H1 (cell line): Measurements from ENCODE around the gene TBC1D4. TPM values are rescaled to one million over a fixed set of nuclear protein-coding genes. Genes with fewer than 3 reads are reported as not detected.

ENCODE experiments used
- CTCF ChIA-PET: fragments of 300-600 bp; sonication (Branson Sonifier 250); formaldehyde crosslinking; loops from one replicate; lab custom pipeline; 2021; ENCODE audit not compliant: partially characterized antibody; lab: Charles Lee
- POLR2A ChIA-PET: fragments of 300-600 bp; sonication (Branson Sonifier 250); formaldehyde crosslinking; loops from one replicate; lab custom pipeline; 2021; ENCODE audit warnings: inconsistent platforms; ENCODE audit not compliant: partially characterized antibody; lab: Charles Lee
- DNase-seq, 2 experiments: peaks; one replicate each; pipeline versions ENCODE4 v3.0.0 to v3.0.0-alpha.2; 2010 to 2022; ENCODE audit warnings: low spot score in 2 of 2, low read depth in 1 of 2, mixed read lengths in 1 of 2
- FAIRE-seq: peaks from 2 replicates; lab custom pipeline; 2011; peaks lifted over from hg19 to GRCh38; lab: Jason Lieb, UNC
- H2AFZ ChIP-seq: 2 replicates; pipeline ENCODE4 v1.8.1; 2012; ENCODE audit warnings: low read length, inconsistent platforms
- H2AK5ac ChIP-seq: 2 replicates; pipeline ENCODE4 v1.6.1; 2013; ENCODE audit warnings: low read depth, low read length
- H2BK120ac ChIP-seq: replicated peaks from 2 replicates; pipeline ENCODE3; 2013; ENCODE audit warnings: low read depth, low read length, inconsistent platforms
- H2BK12ac ChIP-seq: 2 replicates; pipeline ENCODE4 v1.6.1; 2013; ENCODE audit warnings: low read depth, low read length
- H2BK15ac ChIP-seq: 2 replicates; pipeline ENCODE4 v1.6.1; 2013; ENCODE audit warnings: low read length
- H2BK20ac ChIP-seq: 2 replicates; pipeline ENCODE4 v1.6.1; 2013; ENCODE audit warnings: low read length
- H2BK5ac ChIP-seq: 2 replicates; pipeline ENCODE4 v1.6.1; 2013; ENCODE audit warnings: low read depth, low read length
- H3K14ac ChIP-seq: 2 replicates; pipeline ENCODE4 v1.6.1; 2013; ENCODE audit warnings: inconsistent platforms; ENCODE audit not compliant: insufficient read length
- H3K18ac ChIP-seq: 2 replicates; pipeline ENCODE4 v1.6.1; 2013; ENCODE audit warnings: low read length; ENCODE audit errors: extremely low read depth
- H3K23ac ChIP-seq: 2 replicates; pipeline ENCODE4 v1.6.1; 2013; ENCODE audit warnings: inconsistent platforms; ENCODE audit not compliant: insufficient read length
- H3K23me2 ChIP-seq: 2 replicates; pipeline ENCODE4 v1.6.1; 2013; ENCODE audit warnings: low read depth, low read length
- H3K27ac ChIP-seq: 2 replicates; pipeline ENCODE4 v1.6.1; 2011; ENCODE audit warnings: low read depth, low read length, inconsistent platforms
- H3K27me3 ChIP-seq, 4 experiments: replicated peaks in 1 of 4; 1 replicate in 1 of 4; 2 replicates in 3 of 4; pipeline versions ENCODE4 v1.6.1 to v1.8.1; 2011 to 2013; ENCODE audit warnings: low read length in 3 of 4, mild to moderate bottlenecking in 3 of 4, inconsistent platforms in 2 of 4, mixed read lengths in 2 of 4, moderate library complexity in 1 of 4; ENCODE audit not compliant: control insufficient read depth in 3 of 4, insufficient read depth in 3 of 4; ENCODE audit errors: extremely low read depth in 1 of 4
- H3K36me3 ChIP-seq, 4 experiments: 2 replicates each; pipeline versions ENCODE4 v1.6.1 to v1.8.1; 2011 to 2013; ENCODE audit warnings: mild to moderate bottlenecking in 4 of 4, low read length in 3 of 4, moderate library complexity in 2 of 4, control low read depth in 1 of 4, inconsistent platforms in 1 of 4; ENCODE audit not compliant: insufficient read depth in 4 of 4, control insufficient read depth in 2 of 4
- H3K4ac ChIP-seq: replicated peaks from 2 replicates; pipeline ENCODE3; 2013; ENCODE audit warnings: low read length, low read depth, mixed read lengths, inconsistent platforms; ENCODE audit not compliant: insufficient read length
- H3K4me1 ChIP-seq, 4 experiments: replicated peaks in 1 of 4; 1 replicate in 1 of 4; 2 replicates in 3 of 4; pipeline versions ENCODE4 v1.6.1 to v1.8.1; 2011 to 2013; ENCODE audit warnings: low read length in 3 of 4, inconsistent platforms in 2 of 4, mixed read lengths in 1 of 4; ENCODE audit not compliant: insufficient read depth in 4 of 4, control insufficient read depth in 3 of 4
- H3K4me2 ChIP-seq, 2 experiments: 2 replicates each; pipeline versions ENCODE4 v1.6.1 to v1.8.1; 2011 to 2013; ENCODE audit warnings: low read depth in 2 of 2, low read length in 2 of 2, control low read depth in 1 of 2, inconsistent platforms in 1 of 2, mild to moderate bottlenecking in 1 of 2; ENCODE audit not compliant: insufficient read depth in 1 of 2
- H3K4me3 ChIP-seq, 4 experiments: fragments of 200-600, 300-600 bp in 1 of 4; sonication (generic), shearing (Covaris generic), sonication (Bioruptor Twin) in 1 of 4; 2 replicates each; pipeline versions ENCODE4 v1.5.1 to v1.8.1; 2011 to 2016; ENCODE audit warnings: low read length in 4 of 4, low read depth in 3 of 4, control low read depth in 2 of 4, inconsistent platforms in 2 of 4, mild to moderate bottlenecking in 2 of 4, mixed read lengths in 1 of 4, moderate library complexity in 1 of 4; ENCODE audit not compliant: insufficient read depth in 2 of 4; ENCODE audit errors: extremely low read depth in 1 of 4
- H3K56ac ChIP-seq: replicated peaks from 2 replicates; pipeline ENCODE3; 2013; ENCODE audit warnings: low read depth, mild to moderate bottlenecking, mixed read lengths, low read length, inconsistent platforms; ENCODE audit not compliant: insufficient read length
- H3K79me1 ChIP-seq: 2 replicates; pipeline ENCODE4 v1.6.1; 2013; ENCODE audit warnings: low read depth, low read length, control low read depth
- H3K79me2 ChIP-seq, 2 experiments: 2 replicates each; pipeline versions ENCODE4 v1.6.1 to v1.8.1; 2012 to 2013; ENCODE audit warnings: low read length in 2 of 2, mild to moderate bottlenecking in 2 of 2, inconsistent platforms in 1 of 2; ENCODE audit not compliant: insufficient read depth in 2 of 2, control insufficient read depth in 1 of 2
- H3K9ac ChIP-seq, 4 experiments: replicated peaks in 1 of 4; 1 replicate in 1 of 4; 2 replicates in 3 of 4; pipeline versions ENCODE4 v1.6.1 to v1.8.1; 2011 to 2013; ENCODE audit warnings: low read depth in 3 of 4, low read length in 3 of 4, control low read depth in 2 of 4, mild to moderate bottlenecking in 2 of 4, moderate library complexity in 2 of 4, inconsistent platforms in 1 of 4; ENCODE audit errors: extremely low read depth in 1 of 4
- H3K9me3 ChIP-seq, 2 experiments: 2 replicates each; pipeline versions ENCODE4 v1.6.1 to v1.8.1; 2012 to 2013; ENCODE audit warnings: mild to moderate bottlenecking in 2 of 2, moderate library complexity in 2 of 2, control low read depth in 1 of 2, inconsistent platforms in 1 of 2, low read depth in 1 of 2, low read length in 1 of 2, mixed read lengths in 1 of 2; ENCODE audit not compliant: insufficient read depth in 2 of 2
- H4K20me1 ChIP-seq, 2 experiments: replicated peaks in 1 of 2; 2 replicates each; pipeline versions ENCODE3 to v1.8.1; 2011 to 2013; ENCODE audit warnings: inconsistent platforms in 2 of 2, low read length in 2 of 2, mild to moderate bottlenecking in 1 of 2; ENCODE audit not compliant: insufficient read depth in 2 of 2, control insufficient read depth in 1 of 2
- H4K5ac ChIP-seq: 2 replicates; pipeline ENCODE4 v1.6.1; 2013; ENCODE audit warnings: low read length, low read depth, mixed read lengths, inconsistent platforms; ENCODE audit not compliant: insufficient read length
- H4K8ac ChIP-seq: 2 replicates; pipeline ENCODE4 v1.8.0; 2013; ENCODE audit warnings: mild to moderate bottlenecking, moderate library complexity, low read length, inconsistent platforms; ENCODE audit not compliant: insufficient read depth; ENCODE audit errors: extremely low read depth
- H4K91ac ChIP-seq: replicated peaks from 2 replicates; pipeline ENCODE3; 2013; ENCODE audit warnings: low read length, mixed read lengths, inconsistent platforms; ENCODE audit not compliant: insufficient read length
- ATF3 ChIP-seq: IDR thresholded peaks from 2 replicates; pipeline ENCODE4 v1.6.1; 2011; ENCODE audit warnings: low read depth, mild to moderate bottlenecking, low read length; ENCODE audit not compliant: insufficient read depth
- BACH1 ChIP-seq: IDR thresholded peaks from 2 replicates; pipeline ENCODE4 v1.6.1; 2012; ENCODE audit warnings: low read length, improper control_type of control experiment
- CBX8 ChIP-seq: fragments of 300-800, 300-1000 bp; sonication (generic); IDR thresholded peaks from 2 replicates; pipeline ENCODE4 v1.7.1; 2016; ENCODE audit warnings: low read depth, low read length, borderline replicate concordance
- CTBP2 ChIP-seq: IDR thresholded peaks from 2 replicates; pipeline ENCODE4 v1.7.0; 2011; ENCODE audit warnings: borderline replicate concordance, mild to moderate bottlenecking, moderate library complexity, mixed read lengths, low read length; ENCODE audit not compliant: insufficient read depth, insufficient read length
- KDM4A ChIP-seq: IDR thresholded peaks from one replicate; pipeline ENCODE4 v1.7.1; 2012; ENCODE audit warnings: low read depth, mild to moderate bottlenecking, moderate library complexity, low read length, inconsistent platforms; ENCODE audit not compliant: severe bottlenecking
- MAFK ChIP-seq: IDR thresholded peaks from 2 replicates; pipeline ENCODE4 v1.6.1; 2012; ENCODE audit warnings: low read depth, mild to moderate bottlenecking, improper control_type of control experiment, low read length
- MAX ChIP-seq: IDR thresholded peaks from 2 replicates; pipeline ENCODE4 v1.6.1; 2012; ENCODE audit warnings: inconsistent platforms
- NANOG ChIP-seq: IDR thresholded peaks from 2 replicates; pipeline ENCODE4 v1.6.1; 2011; ENCODE audit warnings: low read length, low read depth, mild to moderate bottlenecking, inconsistent platforms; ENCODE audit not compliant: insufficient read depth, poor library complexity, severe bottlenecking
- RAD21 ChIP-seq, 2 experiments: IDR thresholded peaks in 1 of 2; conservative IDR thresholded peaks in 1 of 2; 2 replicates each; pipeline ENCODE4 v1.6.1; 2011; ENCODE audit warnings: low read depth in 2 of 2, low read length in 2 of 2, improper control_type of control experiment in 1 of 2, inconsistent platforms in 1 of 2, mild to moderate bottlenecking in 1 of 2, moderate library complexity in 1 of 2
- SIRT6 ChIP-seq: IDR thresholded peaks from one replicate; pipeline ENCODE4 v1.7.1; 2012; ENCODE audit warnings: low read length, inconsistent platforms
- SP2 ChIP-seq: IDR thresholded peaks from 2 replicates; pipeline ENCODE4 v1.6.1; 2012; ENCODE audit warnings: mild to moderate bottlenecking, low read length, inconsistent platforms
- SUZ12 ChIP-seq: fragments of 200-600 bp; sonication (generic); IDR thresholded peaks from 2 replicates; pipeline ENCODE4 v1.6.1; 2012; ENCODE audit warnings: mild to moderate bottlenecking, inconsistent platforms, low read length, moderate library complexity, mixed read lengths
- TBP ChIP-seq: IDR thresholded peaks from 2 replicates; pipeline ENCODE4 v1.6.1; 2011; ENCODE audit warnings: low read depth, low read length, improper control_type of control experiment
- WGBS, 2 experiments: shearing (Covaris generic) in 1 of 2; methylation state at CpG; one replicate each; pipeline versions ENCODE4 v1.1.6 to v1.1.7; 2013 to 2015; ENCODE audit warnings: low lambda C conversion rate in 2 of 2, mixed read lengths in 2 of 2, inconsistent platforms in 1 of 2, low coverage in 1 of 2, missing lambda C conversion rate in 1 of 2; ENCODE audit not compliant: insufficient replicate concordance in 2 of 2, insufficient coverage in 1 of 2, insufficient read length in 1 of 2; ENCODE audit errors: extremely low coverage in 1 of 2, missing lambda C conversion rate in 1 of 2; 5-methylcytosine and 5-hydroxymethylcytosine counted together
- polyA plus RNA-seq, 7 experiments: library from polyadenylated mRNA; depleted of rRNA in 3 of 7; stranded (reverse) in 5 of 7; unstranded in 2 of 7; fragments of >200 nt in 5 of 7; fragments of 200-250 nt in 2 of 7; gene quantifications; 1 replicate in 5 of 7; 2 replicates in 1 of 7; 4 replicates in 1 of 7; pipeline versions ENCODE4 v1.2.1 to v1.2.3, GENCODE V29; 2011 to 2013; ENCODE audit warnings: missing spikeins in 2 of 7, mixed read lengths in 2 of 7
- total RNA-seq: library from RNA; stranded (reverse); fragmentation: NEBNext Ultra II Directional; extraction: Animal tissue kit (Norgen Biotek cat#: 25700); gene quantifications from 2 replicates; pipeline ENCODE4 v1.2.1, GENCODE V29; 2021

Gene TBC1D4
- total and polyA plus RNA-seq, 2 of the 8 experiments (the other 6 are each of a cell fraction or from before 2014, with no cell fraction given), result 16.7 to 39.0 TPM

- Histone ChIP-seq H2BK15ac (no peak overlapping the region), H3K9me3 (no peaks in the 10 kb centered on the region), H3K27me3 (no peaks in the 10 kb centered on the region), H4K91ac (no peak overlapping the region), H3K18ac (no peak overlapping the region), H3K4me2 (no peak overlapping the region), H2AFZ (no peak overlapping the region), H2BK120ac (no peak overlapping the region), H3K9ac (no peak overlapping the region), H2BK12ac (no peak overlapping the region), H3K4me1 (peaks cover 0 to 5% (median 1%) of the 10 kb centered on the region in 4 experiments; a peak in 5 of 7 replicates), H4K20me1 (no peaks in the 10 kb centered on the region), H3K23ac (no peak overlapping the region), H3K79me2 (peaks cover 0 to 2% of the 10 kb centered on the region in 2 experiments; a peak in 1 of 4 replicates), H4K5ac (no peak overlapping the region), H3K79me1 (no peaks in the 10 kb centered on the region), H2AK5ac (no peak overlapping the region), H4K8ac (no peak overlapping the region), H3K4me3 (no peak overlapping the region), H3K27ac (no peak overlapping the region), H2BK20ac (no peak overlapping the region), H2BK5ac (no peak overlapping the region), H3K14ac (no peak overlapping the region), H3K23me2 (no peaks in the 10 kb centered on the region), H3K56ac (no peak overlapping the region), H3K4ac (no peak overlapping the region), H3K36me3 (no peaks in the 10 kb centered on the region)
- ChIA-PET CTCF (interaction anchor here (0.7 to 6.6 kb wide), 3 partner anchors 12 to 176 kb away, joined by 3 to 46 read pairs (median 3); partner anchors contain the start of gene TBC1D4), POLR2A (no interaction called here)
- 88% methylated on average over 2 of the region's 2 CpGs; no CpG with 5 or more reads in 1 of the 2 experiments for WGBS, 2 experiments
- FAIRE-seq, result no peak
- DNase-seq, result no peak
- TF ChIP-seq KDM4A (no peak), ATF3 (no peak), CBX8 (no peak), BACH1 (no peak), MAFK (no peak), CTBP2 (no peak), MAX (no peak), SIRT6 (no peak), TBP (no peak), RAD21 (IDR thresholded peaks at IDR 0.05 in 1 of 2, conservative IDR thresholded peaks at IDR 0.05 in 1 of 2; ENCODE audit: low read depth in 2 of 2, low read length in 2 of 2) (no peak), SUZ12 (no peak), NANOG (no peak), SP2 (no peak)
Observed at GRCh38 chr13:75375329-75375728, 106.6 kb downstream of the TBC1D4 start.
